IPS DF 6.9 (cell line): ENCODE data around the gene NTN1.

Experiments
- DNase-seq: peaks from one replicate; pipeline ENCODE4 v3.0.0-alpha.2; 2013; ENCODE audit warnings: low read depth, low spot score
- H3K27ac ChIP-seq: one replicate; pipeline ENCODE4 v1.5.1; 2013; ENCODE audit warnings: low read length, control low read depth
- H3K27me3 ChIP-seq: 2 replicates; pipeline ENCODE4 v1.6.1; 2013; ENCODE audit warnings: mild to moderate bottlenecking, low read length; ENCODE audit not compliant: control insufficient read depth, insufficient read depth
- H3K36me3 ChIP-seq: 2 replicates; pipeline ENCODE4 v1.6.1; 2013; ENCODE audit warnings: low read length; ENCODE audit not compliant: control insufficient read depth, insufficient read depth
- H3K4me1 ChIP-seq: 2 replicates; pipeline ENCODE4 v1.6.1; 2013; ENCODE audit warnings: low read length; ENCODE audit not compliant: control insufficient read depth, insufficient read depth
- H3K4me3 ChIP-seq: 2 replicates; pipeline ENCODE4 v1.5.1; 2013; ENCODE audit warnings: mild to moderate bottlenecking, low read length
- H3K9me3 ChIP-seq: 2 replicates; pipeline ENCODE4 v1.6.1; 2013; ENCODE audit warnings: low read length, inconsistent platforms; ENCODE audit not compliant: control insufficient read depth, insufficient read depth
- WGBS: extraction: QIAGEN DNeasy Blood & Tissue Kit; methylation state at CpG from one replicate; pipeline ENCODE4 v1.1.7; 2013; ENCODE audit warnings: mixed read lengths, missing lambda C conversion rate; ENCODE audit not compliant: insufficient read length, insufficient coverage; 5-methylcytosine and 5-hydroxymethylcytosine counted together

NTN1 gene

GRCh38 chr17:9123594-9124553 is 102.6 kb downstream of the NTN1 start:
- Histone ChIP-seq H3K36me3 (no peaks in the 10 kb centered on the region), H3K4me3 (no peak overlapping the region), H3K27me3 (no peaks in the 10 kb centered on the region), H3K27ac (no peak overlapping the region), H3K9me3 (no peaks in the 10 kb centered on the region), H3K4me1 (no peaks in the 10 kb centered on the region)
- no CpG with 5 or more reads among the region's 17 CpGs for WGBS
- DNase-seq, result no peak

- Histone ChIP-seq H3K9me3 (no peaks in the 10 kb centered on the region), H3K4me3 (no peak overlapping the region), H3K27me3 (no peaks in the 10 kb centered on the region), H3K27ac (no peak overlapping the region), H3K36me3 (no peaks in the 10 kb centered on the region), H3K4me1 (no peaks in the 10 kb centered on the region)
- no CpG with 5 or more reads among the region's 10 CpGs for WGBS
- no peak for DNase-seq
Measured at GRCh38 chr17:9124554-9124935, 103.2 kb downstream of the NTN1 start.

GRCh38 chr17:9125722-9126121 is 104.4 kb downstream of the NTN1 start:
- H3K4me3 ChIP-seq, result no peak overlapping the region
- no peak overlapping the region for H3K27ac ChIP-seq
- no CpG with 5 or more reads among the region's 8 CpGs for WGBS
- no peaks in the 10 kb centered on the region for H3K4me1 ChIP-seq
- no peaks in the 10 kb centered on the region for H3K9me3 ChIP-seq
- no peaks in the 10 kb centered on the region for H3K36me3 ChIP-seq
- DNase-seq, result no peak
- no peaks in the 10 kb centered on the region for H3K27me3 ChIP-seq

- Histone ChIP-seq H3K27me3 (no peaks in the 10 kb centered on the region), H3K4me3 (no peak overlapping the region), H3K36me3 (no peaks in the 10 kb centered on the region), H3K4me1 (no peaks in the 10 kb centered on the region), H3K27ac (no peak overlapping the region), H3K9me3 (no peaks in the 10 kb centered on the region)
- WGBS, result no CpG with 5 or more reads among the region's 7 CpGs
- no peak for DNase-seq
Measured at GRCh38 chr17:9127340-9127739, 106.0 kb downstream of the NTN1 start.

- WGBS, result no CpG with 5 or more reads among the region's 5 CpGs
- no peak overlapping the region for H3K27ac ChIP-seq
- DNase-seq, result no peak
Measured at GRCh38 chr17:9131371-9131770, 110.1 kb downstream of the NTN1 start.

GRCh38 chr17:9132291-9132690 is 111.0 kb downstream of the NTN1 start:
- Histone ChIP-seq H3K9me3 (no peaks in the 10 kb centered on the region), H3K36me3 (no peaks in the 10 kb centered on the region), H3K4me3 (no peak overlapping the region), H3K27me3 (no peaks in the 10 kb centered on the region), H3K27ac (no peak overlapping the region), H3K4me1 (no peaks in the 10 kb centered on the region)
- WGBS, result no CpG with 5 or more reads among the region's 9 CpGs
- no peak for DNase-seq

More at GRCh38 chr17:9131371-9131770, 110.1 kb downstream of the NTN1 start:
- Histone ChIP-seq H3K4me3 (no peak overlapping the region), H3K36me3 (no peaks in the 10 kb centered on the region), H3K27me3 (no peaks in the 10 kb centered on the region), H3K9me3 (no peaks in the 10 kb centered on the region), H3K4me1 (no peaks in the 10 kb centered on the region)

- Histone ChIP-seq H3K4me1 (no peaks in the 10 kb centered on the region), H3K27ac (no peak overlapping the region), H3K4me3 (no peak overlapping the region), H3K9me3 (no peaks in the 10 kb centered on the region), H3K36me3 (no peaks in the 10 kb centered on the region), H3K27me3 (no peaks in the 10 kb centered on the region)
- WGBS, result no CpG with 5 or more reads among the region's 14 CpGs
- DNase-seq, result no peak
Measured at GRCh38 chr17:9132944-9133610, 111.8 kb downstream of the NTN1 start.

- Histone ChIP-seq H3K36me3 (no peaks in the 10 kb centered on the region), H3K4me1 (no peaks in the 10 kb centered on the region; the same call in 1 of the 2 replicates), H3K27ac (no peak overlapping the region), H3K27me3 (no peaks in the 10 kb centered on the region), H3K9me3 (no peaks in the 10 kb centered on the region), H3K4me3 (no peak overlapping the region)
- no peak for DNase-seq
- no CpG with 5 or more reads among the region's 17 CpGs for WGBS
Measured at GRCh38 chr17:9138161-9138717, 116.9 kb downstream of the NTN1 start.

GRCh38 chr17:9139695-9140094 is 118.4 kb downstream of the NTN1 start:
- DNase-seq, result no peak
- H3K9me3 ChIP-seq, result no peaks in the 10 kb centered on the region

GRCh38 chr17:9140550-9141424 is 119.5 kb downstream of the NTN1 start:
- H3K36me3 ChIP-seq, result no peaks in the 10 kb centered on the region
- H3K4me3 ChIP-seq, result no peak overlapping the region
- no peaks in the 10 kb centered on the region; the same call in 1 of the 2 replicates for H3K4me1 ChIP-seq
- DNase-seq, result no peak
- H3K27ac ChIP-seq, result no peak overlapping the region
- H3K9me3 ChIP-seq, result no peaks in the 10 kb centered on the region
- no peaks in the 10 kb centered on the region for H3K27me3 ChIP-seq
- WGBS, result no CpG with 5 or more reads among the region's 13 CpGs

More at GRCh38 chr17:9139695-9140094, 118.4 kb downstream of the NTN1 start:
- Histone ChIP-seq H3K27me3 (no peaks in the 10 kb centered on the region), H3K36me3 (no peaks in the 10 kb centered on the region), H3K27ac (no peak overlapping the region), H3K4me3 (no peak overlapping the region), H3K4me1 (no peaks in the 10 kb centered on the region; the same call in 1 of the 2 replicates)
- 100% methylated on average over 1 of the region's 2 CpGs for WGBS
